GM18519 (cell line): ENCODE measurements around the gene FRMPD1.
"Not testable (repeated sequence)": the region's sequence is repeated elsewhere in the genome, so short reads cannot be mapped to it uniquely, and the experiment has no call there.

Experiments used
- ATAC-seq: cut with Tn5 transposase; IDR thresholded peaks from one replicate; pipeline ENCODE4 v1.9.1; 2021; ENCODE audit warnings: mild to moderate bottlenecking, moderate library complexity; ENCODE audit not compliant: unreplicated experiment, low FRiP score

The FRMPD1 gene

DNA sequence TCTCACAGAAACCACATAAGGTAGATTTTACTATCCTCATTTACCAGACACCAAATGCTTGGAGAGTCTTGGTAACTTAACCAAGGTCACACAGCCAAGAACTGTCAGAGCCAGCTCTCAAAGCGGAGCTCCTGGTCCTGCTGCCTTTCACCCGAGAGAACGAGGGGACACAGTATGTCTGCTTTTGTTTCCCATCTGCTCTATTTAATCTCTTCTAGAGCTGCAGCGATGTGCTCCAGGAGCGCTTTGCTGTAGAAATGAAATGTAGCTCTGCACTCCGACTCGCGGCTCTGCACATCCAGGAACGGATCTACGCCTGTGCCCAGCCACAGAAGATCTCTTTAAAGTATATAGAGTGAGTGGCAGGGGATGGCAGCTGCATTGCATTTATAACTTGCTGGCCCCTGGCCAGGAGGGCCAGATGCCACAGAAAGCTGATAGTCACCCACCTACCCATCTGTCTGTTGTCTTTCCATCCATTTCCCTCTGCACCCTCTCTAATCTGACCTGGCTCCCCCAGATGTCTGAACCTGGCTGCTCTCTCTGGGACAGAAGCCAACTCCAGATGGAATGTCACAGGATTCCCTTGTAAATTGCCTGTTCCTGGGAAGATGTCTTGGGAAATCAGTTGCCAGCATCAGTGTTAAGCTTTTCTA is 81.5 kb downstream of the FRMPD1 start:
- no peak for ATAC-seq

DNA sequence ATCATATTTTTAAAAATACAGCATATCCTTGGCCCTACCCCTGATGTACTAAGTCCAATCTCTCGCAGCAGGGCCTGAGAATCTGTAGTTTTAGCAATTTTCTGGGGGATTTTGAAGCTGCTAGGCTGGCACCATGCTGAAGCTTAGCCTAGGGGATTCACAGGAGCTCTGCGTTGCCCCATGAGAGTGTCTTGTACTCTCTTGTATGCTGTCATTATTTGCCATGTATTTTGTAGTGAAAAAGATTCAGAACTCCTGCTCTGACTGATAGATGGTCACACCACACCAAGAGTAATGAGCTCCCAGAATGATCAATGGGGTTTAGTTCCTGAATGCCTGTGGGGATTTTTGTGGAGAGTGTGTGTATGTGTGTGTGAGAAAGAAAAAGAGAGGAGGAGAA is 82.2 kb downstream of the FRMPD1 start:
- no peak for ATAC-seq

DNA sequence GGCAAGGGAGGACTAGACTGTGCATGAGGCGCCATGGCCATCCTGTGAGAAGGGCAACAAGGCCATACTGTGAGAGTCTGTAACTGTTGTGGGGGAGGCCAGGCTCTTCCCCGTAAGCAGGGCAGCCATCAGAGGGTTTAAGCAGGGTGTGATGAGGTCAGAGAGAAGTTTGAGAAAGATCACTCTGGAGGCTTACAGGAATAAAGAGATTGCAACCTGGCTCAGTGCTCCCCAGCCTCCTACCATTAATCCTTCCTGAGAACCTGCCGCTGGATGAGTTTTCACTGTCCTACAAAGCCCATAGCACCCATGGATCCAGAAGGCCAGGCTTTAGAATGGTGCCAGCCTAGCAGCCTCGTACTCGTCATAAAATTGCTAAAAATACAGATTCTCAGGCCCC is 88.5 kb downstream of the FRMPD1 start:
- ATAC-seq = no peak

DNA sequence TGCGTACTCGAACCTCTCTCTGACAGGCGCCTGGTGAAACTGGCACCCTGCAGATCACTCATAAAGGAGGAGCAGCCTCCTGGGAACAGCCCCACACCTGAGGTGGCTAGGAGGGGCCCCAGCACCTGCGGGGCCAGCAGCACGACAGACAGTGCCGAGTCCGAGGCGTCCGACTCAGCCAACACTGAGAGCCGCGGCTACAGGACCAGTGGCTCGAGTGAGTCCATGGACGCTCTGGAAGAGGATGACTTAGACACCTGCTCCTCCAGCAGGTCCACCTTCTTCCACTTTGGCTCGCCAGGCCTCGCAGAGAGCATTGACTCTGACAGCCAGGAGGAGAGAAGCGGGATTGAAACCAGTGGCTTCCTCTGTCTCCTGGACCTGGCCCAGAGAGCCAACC is 89.4 kb downstream of the FRMPD1 start:
- no peak for ATAC-seq

DNA sequence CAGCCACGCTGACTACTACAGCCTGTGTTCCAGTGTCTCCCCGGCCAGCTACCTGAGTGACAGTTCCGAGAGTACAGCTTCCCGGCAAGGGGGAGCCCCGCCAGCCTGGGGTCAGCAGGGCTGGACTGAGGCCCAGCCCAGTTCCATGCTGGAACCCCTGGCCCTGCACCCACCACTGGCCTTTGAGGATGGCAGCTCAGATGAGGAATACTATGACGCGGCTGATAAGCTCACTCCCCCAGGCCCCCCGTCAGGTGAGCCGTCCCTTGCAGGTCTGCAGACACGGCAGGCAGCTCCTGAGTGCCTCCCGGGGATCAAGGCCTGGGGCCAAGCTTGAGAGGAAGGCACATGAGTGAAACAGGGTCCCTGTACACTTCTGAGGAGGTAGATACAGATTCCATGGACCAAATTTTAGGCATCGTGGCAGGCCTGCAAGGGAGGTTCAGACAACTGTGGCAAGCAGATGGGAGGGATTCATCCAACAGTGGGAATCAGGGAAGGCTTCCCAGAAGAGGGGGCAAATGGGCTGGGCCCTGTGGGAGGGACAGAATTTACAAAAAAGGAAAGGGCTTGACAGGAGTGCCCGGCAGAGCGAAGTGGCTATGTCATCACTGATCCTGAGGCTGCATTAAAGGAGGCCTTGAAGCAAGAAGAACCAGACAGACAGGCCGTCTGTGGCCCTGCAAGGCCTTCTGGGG is 90.0 kb downstream of the FRMPD1 start:
- ATAC-seq = no peak

DNA sequence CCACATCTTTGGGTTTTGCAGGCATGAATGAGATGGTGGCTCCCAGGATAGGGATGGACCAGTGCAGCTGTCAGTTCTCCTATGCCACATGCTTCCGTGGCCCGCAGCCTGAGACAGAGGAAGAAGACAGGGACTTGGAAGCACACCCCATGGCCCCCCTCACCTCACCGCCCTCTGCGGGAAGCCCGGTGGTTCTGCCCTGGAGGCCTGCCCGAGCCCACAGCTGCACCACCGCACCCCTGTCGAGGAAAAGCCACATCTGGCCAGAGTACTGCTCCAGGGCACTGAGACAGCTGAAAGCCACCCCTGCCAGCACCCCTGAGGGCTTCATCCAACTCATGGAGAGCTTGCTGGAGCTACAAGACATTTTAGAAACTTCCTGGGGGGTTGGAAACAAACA is 95.2 kb downstream of the FRMPD1 start:
- no peak for ATAC-seq

DNA sequence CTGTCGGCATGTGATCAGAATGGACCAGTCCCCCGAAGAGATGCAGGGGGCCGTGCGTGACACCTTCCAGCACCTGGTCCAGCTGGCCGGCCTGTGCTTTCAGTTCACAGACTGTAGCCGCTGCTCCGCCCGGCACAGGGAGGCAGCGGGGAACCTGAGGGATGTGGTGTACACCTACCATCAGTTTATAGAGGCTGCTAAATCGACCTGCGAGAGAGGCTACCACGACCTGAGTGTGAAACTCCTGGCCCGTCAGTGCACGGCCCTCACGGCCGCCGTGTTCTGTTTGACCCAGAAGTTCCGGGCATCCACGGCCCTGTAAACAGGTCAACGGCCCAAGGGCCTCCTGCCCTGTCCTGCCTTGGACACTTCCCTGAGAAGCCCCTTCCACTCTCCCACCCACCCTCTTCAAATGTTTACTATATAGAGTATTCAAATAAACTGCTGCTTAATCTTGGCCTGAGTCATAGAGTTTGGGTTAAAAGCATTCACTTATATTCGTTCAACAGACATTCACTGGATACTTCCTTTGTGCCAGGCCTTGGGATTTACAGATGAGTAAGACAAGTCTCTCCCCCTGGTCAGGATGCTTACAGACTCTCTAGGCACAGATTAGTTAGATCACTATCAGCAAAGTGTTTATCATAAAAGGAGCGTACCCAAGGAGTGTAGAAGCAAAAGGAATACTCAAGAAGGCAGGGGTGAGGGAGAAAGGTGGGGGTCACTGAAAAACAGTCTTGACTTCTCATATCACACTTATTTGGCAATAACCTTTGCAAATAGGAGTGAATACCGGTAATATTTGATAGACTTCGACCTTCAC is 95.9 kb downstream of the FRMPD1 start:
- no peak for ATAC-seq

DNA sequence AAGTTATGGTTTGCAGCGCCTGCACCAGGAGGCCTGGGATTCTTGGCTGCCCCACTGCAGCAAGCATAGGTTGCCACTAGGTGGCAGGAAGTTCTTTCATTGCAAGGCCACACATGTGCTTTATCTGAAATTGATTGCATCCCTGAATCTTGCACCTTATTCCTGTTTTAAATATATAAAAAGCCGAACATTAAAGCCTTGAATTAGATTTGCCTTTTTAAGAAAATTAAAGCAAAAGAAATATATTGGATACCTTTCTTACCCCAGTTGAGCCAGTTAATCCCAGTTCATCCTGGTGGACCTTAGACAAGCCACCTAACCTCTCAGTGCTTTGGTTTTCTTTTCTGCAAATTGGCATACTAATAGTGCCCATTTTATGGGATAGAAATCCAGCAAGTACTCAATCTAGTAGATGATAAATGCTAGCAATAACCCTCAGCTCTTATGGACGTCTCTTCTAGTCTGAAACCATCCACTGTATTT is 96.6 kb downstream of the FRMPD1 start:
- ATAC-seq = peak; percentile 80

DNA sequence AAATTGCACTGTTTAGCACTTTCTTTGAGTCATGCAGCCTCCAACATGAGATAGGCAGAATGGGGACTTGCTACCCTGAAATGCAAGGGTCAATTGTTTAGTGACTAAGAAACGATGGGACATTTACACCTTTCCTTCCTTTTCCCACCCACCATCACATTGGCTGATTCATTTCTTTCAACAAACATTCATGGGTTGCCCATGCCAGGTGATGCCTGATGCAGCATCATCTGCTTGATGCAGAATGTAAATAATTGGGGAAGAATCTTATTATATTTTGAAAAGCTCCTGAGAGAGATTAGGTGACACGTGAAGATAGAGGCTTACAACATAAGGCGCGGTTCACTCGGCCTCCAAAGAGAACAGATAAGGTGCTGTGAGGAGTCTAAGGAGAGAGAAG is 98.4 kb downstream of the FRMPD1 start:
- ATAC-seq = no peak

DNA sequence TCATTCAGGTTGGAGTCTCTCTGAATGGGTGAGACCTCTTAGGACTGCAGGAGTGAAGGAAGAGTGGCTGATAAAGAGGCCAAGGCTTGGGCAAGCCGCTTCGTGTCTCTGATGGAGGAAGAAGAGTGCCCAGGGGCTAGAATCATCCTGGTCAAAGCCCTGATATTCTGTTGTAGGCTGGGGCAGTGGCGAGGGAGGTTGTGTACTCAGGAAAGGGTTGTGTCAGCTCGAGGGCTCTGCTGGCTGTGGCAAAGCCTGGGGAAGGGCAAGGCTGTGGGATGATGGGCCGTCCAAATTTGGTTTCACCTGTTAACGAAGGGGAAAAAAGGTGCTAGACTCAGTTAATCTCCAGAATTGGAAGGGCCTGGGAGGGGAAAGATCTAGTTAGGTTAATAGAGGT is 100.4 kb downstream of the FRMPD1 start:
- no peak for ATAC-seq

DNA sequence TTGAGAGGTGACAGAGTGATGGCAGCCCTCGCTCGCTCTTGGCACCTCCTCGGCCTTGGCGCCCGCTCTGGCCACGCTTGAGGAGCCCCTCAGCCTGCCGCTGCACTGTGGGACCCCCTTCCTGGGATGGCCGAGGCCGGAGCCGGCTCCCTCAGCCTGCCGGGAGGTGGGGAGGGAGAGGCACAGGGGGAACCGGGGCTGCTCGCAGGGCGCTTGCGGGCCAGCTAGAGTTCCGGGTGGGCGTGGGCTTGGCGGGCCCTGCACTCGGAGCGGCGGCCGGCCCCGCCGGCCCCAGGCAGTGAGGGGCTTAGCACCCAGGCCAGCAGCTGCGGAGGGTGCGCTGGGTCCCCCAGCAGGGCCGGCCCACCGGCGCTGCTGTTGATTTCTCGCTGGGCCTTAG is 101.0 kb downstream of the FRMPD1 start:
- not testable (repeated sequence) for ATAC-seq

DNA sequence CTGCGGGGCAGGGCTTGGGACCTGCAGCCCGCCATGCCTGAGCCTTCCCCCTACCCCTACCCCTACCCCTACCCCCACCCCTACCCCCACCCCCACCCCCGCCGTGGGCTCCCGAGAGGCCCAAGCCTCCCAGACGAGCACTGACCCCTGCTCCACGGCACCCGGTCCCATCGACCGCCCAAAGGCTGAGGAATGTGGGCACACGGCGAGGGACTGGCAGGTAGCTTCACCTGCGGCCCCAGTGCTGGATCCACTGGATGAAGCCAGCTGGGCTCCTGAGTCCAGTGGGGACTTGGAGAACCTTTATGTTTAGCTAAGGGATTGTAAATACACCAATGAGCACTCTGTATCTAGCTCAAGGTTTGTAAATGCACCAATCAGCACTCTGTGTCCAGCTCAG is 101.4 kb downstream of the FRMPD1 start:
- not testable (repeated sequence) for ATAC-seq

DNA sequence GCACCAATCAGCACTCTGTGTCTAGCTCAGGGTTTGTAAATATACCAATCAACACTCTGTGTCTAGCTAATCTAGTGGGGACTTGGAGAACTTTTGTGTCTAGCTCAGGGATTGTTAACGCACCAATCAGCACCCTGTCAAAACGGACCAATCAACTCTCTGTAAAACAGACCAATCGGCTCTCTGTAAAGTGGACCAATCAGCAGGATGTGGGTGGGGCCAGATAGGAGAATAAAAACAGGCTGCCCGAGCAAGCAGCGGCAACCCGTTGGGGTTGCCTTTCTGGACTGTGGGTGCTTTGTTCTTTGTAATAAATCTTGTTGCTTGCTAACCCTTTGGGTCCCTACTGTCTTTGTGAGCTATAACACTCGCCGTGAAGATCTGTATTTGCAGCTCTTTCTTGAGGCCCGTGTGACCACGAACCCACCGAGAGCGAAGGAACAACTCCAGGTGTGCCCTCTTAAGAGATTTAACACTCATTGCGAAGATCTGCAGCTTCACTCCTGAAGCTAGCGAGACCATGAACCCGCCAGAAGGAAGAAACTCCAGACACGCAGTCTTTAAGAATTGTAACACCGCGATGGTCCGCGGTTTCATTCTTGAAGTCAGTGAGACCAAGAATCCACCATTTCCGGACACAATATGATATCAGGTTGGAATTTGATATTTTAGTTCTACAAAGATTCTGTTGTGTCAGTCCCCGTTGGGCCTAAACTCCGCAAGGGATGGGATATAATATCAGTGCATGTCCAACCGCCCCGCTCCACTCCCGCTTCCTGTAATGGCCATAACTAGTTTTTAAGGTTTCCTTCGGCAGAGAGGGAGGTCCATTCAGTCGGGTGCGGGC is 102.1 kb downstream of the FRMPD1 start:
- no peak for ATAC-seq

DNA sequence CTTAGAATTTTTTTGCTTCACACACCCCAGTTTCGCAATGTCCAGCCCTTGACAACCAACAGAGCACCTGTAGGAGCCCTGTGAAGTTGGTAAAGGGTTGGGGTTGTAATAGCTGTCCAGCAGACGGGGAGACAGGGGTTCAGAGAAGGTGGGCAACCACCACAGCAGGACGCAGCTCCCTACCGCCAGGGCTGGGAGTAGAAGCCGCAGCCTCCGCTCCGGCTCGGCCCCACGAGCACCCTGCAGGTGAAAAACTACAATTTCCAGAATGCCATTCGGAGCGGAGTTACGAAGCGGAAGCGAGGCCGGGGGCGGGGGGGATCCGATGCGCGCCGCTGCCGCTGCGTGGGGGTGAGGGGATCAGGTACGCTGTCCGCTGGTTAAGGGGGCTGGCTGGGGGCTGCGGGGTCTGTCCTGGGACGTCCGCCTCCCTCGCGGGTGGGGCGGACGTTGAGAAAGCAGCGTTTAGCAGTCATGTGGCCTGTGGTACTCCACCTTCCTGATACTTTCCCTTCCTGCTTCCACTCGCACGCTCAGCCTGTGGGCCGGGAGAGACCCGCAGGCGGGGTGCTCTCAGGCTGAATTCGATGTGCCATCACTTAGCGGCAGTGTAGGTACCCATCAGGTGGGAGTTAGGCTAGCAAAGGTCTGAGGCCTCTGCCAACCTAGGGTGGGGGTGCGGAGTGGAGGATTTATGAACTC is 102.9 kb downstream of the FRMPD1 start, which contains the start of gene TRMT10B:
Gene TRMT10B, plus strand, starts transcription at position 317 of the 702 bp plus-strand sequence. CDS start 8,127 bp downstream, outside the sequence.
- peak; percentile 79 for ATAC-seq

DNA sequence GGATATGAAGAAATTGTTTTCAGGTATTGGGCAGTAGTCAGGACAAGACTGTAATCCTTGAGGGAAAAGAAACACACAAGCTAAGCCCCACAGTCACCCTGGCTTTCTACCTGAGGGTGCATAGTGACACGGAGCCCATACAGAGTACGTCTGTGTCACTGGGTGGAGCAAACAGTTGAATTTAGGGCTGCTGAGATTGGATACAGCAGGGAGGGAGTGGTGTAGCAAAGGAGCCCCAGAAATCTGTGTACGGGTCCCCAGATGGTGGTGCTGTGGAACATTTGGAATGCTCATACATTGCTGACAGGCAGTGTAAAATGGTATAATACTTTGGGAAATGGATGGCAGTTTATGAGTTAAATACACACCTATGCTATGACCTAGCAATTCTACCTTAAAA is 108.0 kb downstream of the FRMPD1 start:
- no peak for ATAC-seq

DNA sequence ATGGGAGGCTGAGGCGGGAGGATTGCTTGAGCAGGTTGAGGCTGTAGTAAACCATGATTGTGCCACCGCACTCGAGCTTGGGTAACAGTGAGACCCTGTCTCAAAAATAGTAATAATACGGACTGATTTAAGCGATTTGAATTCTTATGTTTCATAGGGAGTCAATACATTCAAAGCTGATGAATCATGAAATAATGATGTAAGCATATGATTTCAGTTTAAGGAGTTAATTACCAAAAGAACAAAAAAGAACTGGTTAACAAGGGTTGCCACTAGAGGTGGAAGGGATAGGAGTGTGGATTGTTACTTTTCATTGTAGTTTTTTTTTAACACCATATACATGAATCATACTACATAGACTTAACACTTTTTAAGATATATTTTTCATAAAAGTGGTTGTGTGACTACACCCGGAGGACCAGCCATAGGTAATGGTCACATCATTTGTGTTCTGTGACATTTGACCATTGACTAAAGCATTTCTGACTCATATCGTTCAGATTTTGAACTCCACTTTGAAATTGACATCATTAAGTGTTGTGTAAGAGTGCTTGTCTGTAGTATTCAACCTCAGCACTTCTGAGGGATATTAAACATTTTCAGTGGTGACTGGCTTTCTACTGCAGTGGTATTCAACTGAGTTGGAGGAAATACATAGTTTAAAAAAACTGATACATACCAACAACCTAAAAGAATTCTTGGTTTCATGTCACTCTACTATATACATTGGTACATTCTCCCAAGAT is 109.8 kb downstream of the FRMPD1 start:
- no peak for ATAC-seq

DNA sequence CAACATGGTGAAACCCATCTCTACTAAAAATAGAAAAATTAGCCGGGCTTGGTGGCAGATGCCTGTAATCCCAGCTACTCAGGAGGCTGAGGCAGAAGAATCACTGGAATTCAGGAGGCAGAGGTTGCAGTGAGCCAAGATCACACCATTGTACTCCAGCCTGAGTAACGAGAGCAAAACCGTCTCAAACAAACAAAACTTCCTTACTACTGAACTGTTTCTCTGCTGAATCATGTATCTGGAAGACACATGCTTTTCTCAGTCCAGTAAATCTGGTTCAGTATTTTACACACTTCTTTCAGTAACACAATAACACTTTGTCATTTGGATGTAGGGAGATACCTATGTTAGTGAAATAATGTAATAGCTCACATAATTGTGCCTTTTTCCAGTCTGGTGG is 110.8 kb downstream of the FRMPD1 start:
- ATAC-seq = no peak

DNA sequence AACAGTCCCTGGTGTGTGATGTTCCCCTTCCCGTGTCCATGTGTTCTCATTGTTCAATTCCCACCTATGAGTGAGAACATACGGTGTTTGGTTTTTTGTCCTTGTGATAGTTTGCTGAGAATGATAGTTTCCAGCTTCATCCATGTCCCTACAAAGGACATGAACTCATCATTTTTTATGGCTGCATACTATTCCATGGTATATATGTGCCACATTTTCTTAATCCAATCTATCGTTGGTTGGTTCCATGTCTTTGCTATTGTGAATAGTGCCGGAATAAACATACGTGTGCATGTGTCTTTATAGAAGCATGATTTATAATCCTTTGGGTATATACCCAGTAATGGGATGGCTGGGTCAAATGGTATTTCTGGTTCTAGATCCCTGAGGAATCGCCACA is 114.5 kb downstream of the FRMPD1 start:
- not testable (repeated sequence) for ATAC-seq

DNA sequence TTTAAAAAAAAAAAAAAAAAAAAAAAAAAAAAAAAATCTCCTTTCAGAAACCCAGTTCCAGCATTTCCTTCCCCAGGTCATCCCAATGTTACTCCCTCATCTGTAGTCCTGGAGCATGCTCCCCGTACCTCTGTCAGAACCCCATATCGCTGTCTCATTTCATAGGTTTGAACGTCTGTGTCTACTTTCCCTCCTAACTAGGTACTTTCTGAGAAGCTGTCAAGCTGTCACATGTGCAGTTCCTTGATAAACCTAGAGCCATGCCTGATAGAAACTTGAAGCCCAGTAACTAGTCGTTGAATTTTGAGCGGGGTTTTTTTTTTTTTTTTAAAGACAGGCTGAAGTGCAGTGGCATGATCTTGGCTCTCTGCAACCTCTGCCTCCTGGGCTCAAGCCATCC is 118.6 kb downstream of the FRMPD1 start:
- ATAC-seq = no peak
